ENCODE results near the gene C22orf23.

GRCh38 chr22:37967637-37968451 lies 14.4 kb upstream of the C22orf23 start:
- TF ChIP-seq TAF1 (CRISPR knock-in tag; IDR thresholded peaks at IDR 0.05) (no peak), ELK4 (CRISPR knock-in tag; IDR thresholded peaks at IDR 0.05; ENCODE audit: borderline replicate concordance) (no peak), CSRNP1 (CRISPR knock-in tag; IDR thresholded peaks at IDR 0.05) (no peak), MED1 (CRISPR knock-in tag; IDR thresholded peaks at IDR 0.05) (no peak), MAX (IDR thresholded peaks at IDR 0.05) (no peak), ZNF367 (CRISPR knock-in tag; IDR thresholded peaks at IDR 0.05; ENCODE audit: borderline replicate concordance) (no peak), THAP11 (CRISPR knock-in tag; IDR thresholded peaks at IDR 0.05) (no peak)

All from HepG2 (cell line).